ENCODE data around the gene PCARE. TPM values are rescaled to one million over a fixed set of nuclear protein-coding genes. Genes with fewer than 3 reads are reported as not detected.

Gene PCARE
- total RNA-seq, 4 donors from 2014 or later = not detected

- no peak for TF ChIP-seq CTCF (IDR thresholded peaks at IDR 0.05)
- TF ChIP-seq POLR2A (IDR thresholded peaks at IDR 0.05) = no peak
- Histone ChIP-seq H3K36me3 (no peaks in the 10 kb centered on the region), H3K4me1 (peaks cover 4% of the 10 kb centered on the region in 2 donors), H3K9me3 (no peaks in the 10 kb centered on the region), H3K27me3 (no peaks in the 10 kb centered on the region), H3K27ac (no peak overlapping the region), H3K4me3 (no peak overlapping the region)
- no peak for DNase-seq
- intact Hi-C loops (cut with DNase I; ENCODE audit: low total_unique reads) = no loop called here
Observed at GRCh38 chr2:29039718-29040480, 34.4 kb downstream of the PCARE start.

GRCh38 chr2:29035016-29035745 lies 39.1 kb downstream of the PCARE start:
- H3K4me1 ChIP-seq = peaks cover 0 to 3% of the 10 kb centered on the region in 2 donors
- H3K27ac ChIP-seq = no peak overlapping the region
- H3K27me3 ChIP-seq = no peaks in the 10 kb centered on the region
- H3K4me3 ChIP-seq = no peak overlapping the region
- TF ChIP-seq POLR2A (IDR thresholded peaks at IDR 0.05) (no peak), CTCF (IDR thresholded peaks at IDR 0.05) (no peak)
- intact Hi-C loops (cut with DNase I; ENCODE audit: low total_unique reads) = no loop called here
- no peak for DNase-seq
- H3K9me3 ChIP-seq = no peaks in the 10 kb centered on the region
- H3K36me3 ChIP-seq = no peaks in the 10 kb centered on the region

- intact Hi-C loops (cut with DNase I; ENCODE audit: low total_unique reads) = no loop called here
- H3K4me1 ChIP-seq = no peaks in the 10 kb centered on the region
- TF ChIP-seq POLR2A (IDR thresholded peaks at IDR 0.05) (no peak), CTCF (IDR thresholded peaks at IDR 0.05) (no peak)
- H3K27me3 ChIP-seq = no peaks in the 10 kb centered on the region
- no peaks in the 10 kb centered on the region for H3K36me3 ChIP-seq
- H3K4me3 ChIP-seq = no peak overlapping the region
- no peak overlapping the region for H3K27ac ChIP-seq
- no peak for DNase-seq
- no peaks in the 10 kb centered on the region for H3K9me3 ChIP-seq
Observed at GRCh38 chr2:29033656-29034055, 40.7 kb downstream of the PCARE start.

- Histone ChIP-seq H3K9me3 (no peaks in the 10 kb centered on the region), H3K4me3 (no peak overlapping the region), H3K27ac (no peak overlapping the region), H3K36me3 (no peaks in the 10 kb centered on the region), H3K27me3 (no peaks in the 10 kb centered on the region), H3K4me1 (no peaks in the 10 kb centered on the region)
- intact Hi-C loops (cut with DNase I; ENCODE audit: low total_unique reads) = no loop called here
- DNase-seq = no peak
- TF ChIP-seq POLR2A (IDR thresholded peaks at IDR 0.05) = no peak
- no peak for TF ChIP-seq CTCF (IDR thresholded peaks at IDR 0.05)
Observed at GRCh38 chr2:29033172-29033571, 41.2 kb downstream of the PCARE start.

GRCh38 chr2:29032189-29032588 lies 42.1 kb downstream of the PCARE start:
- Histone ChIP-seq H3K27me3 (no peaks in the 10 kb centered on the region), H3K36me3 (no peaks in the 10 kb centered on the region), H3K27ac (no peak overlapping the region), H3K4me3 (no peak overlapping the region), H3K9me3 (no peaks in the 10 kb centered on the region), H3K4me1 (no peaks in the 10 kb centered on the region)
- no peak for TF ChIP-seq CTCF (IDR thresholded peaks at IDR 0.05)
- TF ChIP-seq POLR2A (IDR thresholded peaks at IDR 0.05) = no peak
- intact Hi-C loops (cut with DNase I; ENCODE audit: low total_unique reads) = no loop called here
- no peak for DNase-seq
